GM13977 (cell line): ENCODE measurements around the gene KLHL7.
"Not testable (repeated sequence)": the region's sequence is repeated elsewhere in the genome, so short reads cannot be mapped to it uniquely, and the experiment has no call there.

Source experiments
- DNase-seq: peaks from one replicate; pipeline ENCODE4 v3.0.0; 2012; ENCODE audit warnings: low spot score
- in situ Hi-C: fragments of 300-500 bp; cut with MboI; formaldehyde crosslinking; loops from one replicate; pipeline ENCODE4 v1.12.0; 2022; ENCODE audit warnings: low sequenced_read_pairs, low pct_unique_long_range_greater_than_20kb, mixed read lengths, inconsistent platforms; ENCODE audit not compliant: unreplicated experiment
- TF ChIP-seq, protein P1 (sequence below): IDR thresholded peaks from 2 replicates; pipeline ENCODE4 v1.5.1; 2012; ENCODE audit warnings: mild to moderate bottlenecking, control low read depth; ENCODE audit not compliant: insufficient read depth; ENCODE audit errors: extremely low read depth, missing control alignments

KLHL7 gene

DNA sequence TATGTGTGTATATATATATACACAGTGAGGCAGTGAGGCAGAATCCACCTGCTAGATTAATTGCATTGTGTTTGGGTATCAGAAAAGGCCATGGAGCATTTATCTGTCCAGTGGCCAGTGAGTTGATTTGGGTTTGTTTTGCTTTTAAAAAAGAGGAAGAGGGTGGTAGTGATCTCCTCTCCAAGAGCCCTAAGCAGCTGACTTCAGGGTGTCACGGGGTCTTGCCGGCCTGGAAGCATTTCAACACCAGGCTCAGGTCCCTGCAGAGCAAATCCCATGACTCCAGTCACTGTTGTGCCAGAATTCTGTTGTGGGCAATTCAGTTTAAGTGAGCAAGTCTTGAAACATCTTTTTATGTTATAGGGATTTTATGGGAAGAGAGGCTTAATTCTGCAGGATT is 110.4 kb downstream of the KLHL7 start:
- no peak for DNase-seq
- in situ Hi-C loops = no loop called here
- TF ChIP-seq, protein P1, sequence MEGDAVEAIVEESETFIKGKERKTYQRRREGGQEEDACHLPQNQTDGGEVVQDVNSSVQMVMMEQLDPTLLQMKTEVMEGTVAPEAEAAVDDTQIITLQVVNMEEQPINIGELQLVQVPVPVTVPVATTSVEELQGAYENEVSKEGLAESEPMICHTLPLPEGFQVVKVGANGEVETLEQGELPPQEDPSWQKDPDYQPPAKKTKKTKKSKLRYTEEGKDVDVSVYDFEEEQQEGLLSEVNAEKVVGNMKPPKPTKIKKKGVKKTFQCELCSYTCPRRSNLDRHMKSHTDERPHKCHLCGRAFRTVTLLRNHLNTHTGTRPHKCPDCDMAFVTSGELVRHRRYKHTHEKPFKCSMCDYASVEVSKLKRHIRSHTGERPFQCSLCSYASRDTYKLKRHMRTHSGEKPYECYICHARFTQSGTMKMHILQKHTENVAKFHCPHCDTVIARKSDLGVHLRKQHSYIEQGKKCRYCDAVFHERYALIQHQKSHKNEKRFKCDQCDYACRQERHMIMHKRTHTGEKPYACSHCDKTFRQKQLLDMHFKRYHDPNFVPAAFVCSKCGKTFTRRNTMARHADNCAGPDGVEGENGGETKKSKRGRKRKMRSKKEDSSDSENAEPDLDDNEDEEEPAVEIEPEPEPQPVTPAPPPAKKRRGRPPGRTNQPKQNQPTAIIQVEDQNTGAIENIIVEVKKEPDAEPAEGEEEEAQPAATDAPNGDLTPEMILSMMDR = no peak

DNA sequence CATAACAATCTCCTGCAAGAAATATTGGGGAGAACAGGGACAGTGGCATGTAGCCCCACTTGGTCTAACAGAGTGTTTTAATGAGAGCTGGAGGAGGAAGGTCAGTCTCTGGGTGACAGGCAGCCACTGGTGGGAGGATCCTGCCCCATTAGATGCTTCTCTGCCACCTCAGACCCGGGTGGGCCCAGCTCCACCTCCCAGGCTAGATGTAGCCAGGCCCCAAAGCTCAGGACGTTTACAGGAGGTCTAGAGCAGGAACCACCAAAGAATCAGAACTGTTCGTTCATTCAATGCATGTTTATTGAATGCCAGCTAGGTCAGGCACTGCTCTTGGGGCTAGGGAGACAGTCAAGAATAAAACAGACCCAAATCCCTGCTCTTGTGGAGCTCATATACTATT is 112.6 kb downstream of the KLHL7 start:
- in situ Hi-C loops = no loop called here

DNA sequence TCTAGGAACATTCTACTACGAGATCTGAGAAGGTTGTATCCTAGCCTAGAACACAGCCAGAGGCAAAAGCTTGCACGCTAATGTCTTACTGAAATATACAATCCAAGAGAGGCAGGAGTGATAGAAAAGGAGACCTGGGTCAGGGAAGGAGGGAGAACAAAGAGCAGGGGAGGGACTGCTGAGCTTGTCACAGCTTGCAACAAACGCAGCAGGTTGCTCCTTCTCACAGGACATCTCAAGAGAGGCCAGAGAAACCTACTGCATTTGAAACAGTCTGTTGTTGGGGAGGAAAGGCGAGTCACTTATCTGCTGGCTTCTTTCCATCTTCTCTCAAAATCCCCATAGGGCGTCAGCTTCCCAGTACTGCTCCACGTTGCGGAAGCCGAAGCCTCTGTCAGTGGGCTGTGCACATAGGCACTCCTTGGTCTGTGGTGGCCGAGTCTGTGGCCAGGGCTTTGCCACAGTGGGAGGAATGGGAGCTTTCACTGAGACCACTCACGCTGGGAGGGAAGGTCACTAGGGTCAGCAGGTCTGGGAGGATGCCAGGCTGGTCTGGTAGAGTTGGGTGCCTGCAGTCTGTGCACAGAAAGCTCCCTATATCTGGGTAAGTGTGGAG is 115.2 kb downstream of the KLHL7 start:
- TF ChIP-seq, protein P1 = no peak
- in situ Hi-C loops = no loop called here
- no peak for DNase-seq

More for the DNA sequence above, 112.6 kb downstream of the KLHL7 start:
- DNase-seq = no peak
- TF ChIP-seq, protein P1 = no peak

DNA sequence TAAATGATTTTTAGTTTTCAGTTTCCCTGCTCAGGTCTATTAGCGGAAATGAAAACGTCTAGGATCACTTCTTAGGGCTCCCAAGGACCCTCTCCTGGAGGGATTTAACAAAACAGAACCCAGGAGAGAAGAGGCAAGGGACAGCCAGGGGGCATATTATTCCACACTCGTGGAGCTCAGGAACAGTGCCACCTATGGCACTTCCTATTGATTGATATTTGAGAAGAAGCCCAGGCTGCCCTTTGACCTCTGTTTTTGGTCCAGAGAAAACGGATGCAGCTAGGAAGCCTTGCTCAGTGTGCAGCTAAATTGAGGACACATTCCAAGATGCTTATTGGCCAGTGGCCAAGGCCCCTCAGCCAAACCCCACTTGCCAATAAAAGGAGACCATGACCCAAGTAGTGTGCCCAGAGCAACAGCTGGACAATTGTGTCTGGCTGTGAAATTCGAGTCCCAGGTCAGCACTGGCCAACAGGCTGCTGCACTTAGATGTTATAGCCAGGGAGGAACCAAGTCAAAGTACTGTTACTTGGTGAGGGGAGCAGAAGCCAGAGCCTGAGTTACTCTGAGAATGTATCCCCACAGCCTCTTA is 117.0 kb downstream of the KLHL7 start:
- in situ Hi-C loops = no loop called here
- TF ChIP-seq, protein P1 = no peak

DNA sequence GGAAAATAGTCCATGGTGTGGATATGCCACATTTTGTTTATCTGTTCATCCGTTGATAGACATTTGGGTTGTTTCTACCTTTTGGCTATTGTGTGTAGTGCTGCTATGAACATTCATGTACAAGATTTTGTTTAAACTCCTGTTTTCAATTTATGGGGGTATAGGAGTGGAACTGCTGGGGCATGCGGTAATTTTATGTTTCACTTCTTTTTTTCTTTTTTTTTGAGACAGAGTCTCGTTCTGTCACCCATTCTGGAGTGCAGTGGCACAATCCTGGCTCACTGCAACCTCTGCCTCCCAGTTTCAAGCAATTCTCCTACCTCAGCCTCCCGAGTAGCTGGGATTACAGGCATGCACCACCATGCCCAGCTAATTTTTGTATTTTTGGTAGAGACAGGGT is 118.8 kb downstream of the KLHL7 start:
- DNase-seq, in situ Hi-C loops: not testable (repeated sequence)

More for the DNA sequence above, 117.0 kb downstream of the KLHL7 start:
- no peak for DNase-seq

DNA sequence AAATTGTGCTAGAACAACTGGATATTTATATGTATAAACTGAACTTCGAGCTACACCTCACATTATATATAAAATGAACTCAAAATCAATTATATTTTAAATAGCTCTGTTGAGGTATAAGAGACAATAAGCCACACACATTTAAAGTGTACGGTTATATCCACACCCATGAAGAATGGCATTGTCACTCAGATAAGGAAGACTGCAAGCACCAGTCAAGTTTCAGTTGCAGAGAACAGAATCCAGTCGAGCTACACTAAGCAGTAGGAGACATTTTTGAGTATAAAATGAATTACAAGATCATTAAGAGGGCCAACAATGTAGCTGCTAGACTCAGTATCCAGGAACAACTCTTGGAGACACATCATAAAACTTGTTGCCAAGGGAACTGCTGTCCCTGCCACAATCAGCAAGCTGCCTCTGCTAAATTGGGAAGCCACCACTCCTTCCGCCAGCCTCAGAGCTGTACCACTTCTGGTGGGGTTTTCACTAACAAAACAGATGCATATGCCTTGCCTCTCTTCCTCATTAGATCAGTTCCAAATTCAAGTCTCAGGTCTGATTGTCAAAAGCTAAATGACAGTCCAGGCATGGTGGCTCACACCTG is 121.4 kb downstream of the KLHL7 start:
- in situ Hi-C loops = no loop called here
- TF ChIP-seq, protein P1 = no peak
- no peak for DNase-seq
